AG04449 (cell line): ENCODE results near the gene CCDC171.

Experiments
- CTCF ChIA-PET: fragments of 350-600 bp; formaldehyde crosslinking; extraction: SDS; loops from one replicate; lab custom pipeline; 2021; ENCODE audit warnings: antibody characterized with exemption; lab: Yijun Ruan, JAX
- POLR2A ChIA-PET: fragments of 400-600, 350-600 bp; formaldehyde crosslinking; extraction: SDS; loops from one replicate; lab custom pipeline; 2020; ENCODE audit warnings: antibody characterized with exemption, inconsistent platforms; lab: Yijun Ruan, JAX
- DNase-seq: peaks from one replicate; pipeline ENCODE4 v3.0.0-alpha.2; 2010; ENCODE audit warnings: low read depth, low spot score
- H3K4me3 ChIP-seq: 2 replicates; pipeline ENCODE4 v1.5.1; 2011; ENCODE audit warnings: low read depth, mild to moderate bottlenecking, control low read depth, low read length
- TF ChIP-seq, protein P1 (sequence below): IDR thresholded peaks from one replicate; pipeline ENCODE4 v1.5.1; 2011; ENCODE audit warnings: mild to moderate bottlenecking, moderate library complexity, low read length, control low read depth, inconsistent platforms; ENCODE audit not compliant: insufficient read depth; ENCODE audit errors: missing control alignments

The CCDC171 gene

DNA sequence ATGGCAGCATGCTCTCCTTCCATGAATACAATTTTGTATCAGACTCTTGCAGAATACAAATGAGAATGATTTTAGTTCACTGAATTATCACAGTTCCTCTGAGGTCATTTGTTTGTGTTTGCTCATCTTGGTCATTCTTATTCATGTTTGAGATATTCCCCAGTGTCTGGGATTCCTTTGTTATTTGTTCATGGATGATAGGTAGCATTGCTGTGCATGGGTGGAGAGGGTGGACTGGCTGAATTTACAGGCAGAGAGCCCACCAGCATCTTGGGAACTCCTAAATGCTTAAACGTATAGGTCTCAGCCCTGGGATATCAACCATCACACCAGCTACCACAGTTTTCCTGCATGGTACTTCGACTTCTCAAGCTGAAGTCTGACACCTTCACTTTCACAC lies 459.8 kb downstream of the CCDC171 start:
- no peak overlapping the region for H3K4me3 ChIP-seq
- ChIA-PET CTCF (interaction anchor here (1.2 kb wide), 1 partner anchor 10 kb away, joined by 4 read pairs; no protein-coding TSS in a partner anchor), POLR2A (interaction anchor here (0.5 kb wide), 1 partner anchor 46 kb away, joined by 3 read pairs; no protein-coding TSS in a partner anchor)
- TF ChIP-seq, protein P1, sequence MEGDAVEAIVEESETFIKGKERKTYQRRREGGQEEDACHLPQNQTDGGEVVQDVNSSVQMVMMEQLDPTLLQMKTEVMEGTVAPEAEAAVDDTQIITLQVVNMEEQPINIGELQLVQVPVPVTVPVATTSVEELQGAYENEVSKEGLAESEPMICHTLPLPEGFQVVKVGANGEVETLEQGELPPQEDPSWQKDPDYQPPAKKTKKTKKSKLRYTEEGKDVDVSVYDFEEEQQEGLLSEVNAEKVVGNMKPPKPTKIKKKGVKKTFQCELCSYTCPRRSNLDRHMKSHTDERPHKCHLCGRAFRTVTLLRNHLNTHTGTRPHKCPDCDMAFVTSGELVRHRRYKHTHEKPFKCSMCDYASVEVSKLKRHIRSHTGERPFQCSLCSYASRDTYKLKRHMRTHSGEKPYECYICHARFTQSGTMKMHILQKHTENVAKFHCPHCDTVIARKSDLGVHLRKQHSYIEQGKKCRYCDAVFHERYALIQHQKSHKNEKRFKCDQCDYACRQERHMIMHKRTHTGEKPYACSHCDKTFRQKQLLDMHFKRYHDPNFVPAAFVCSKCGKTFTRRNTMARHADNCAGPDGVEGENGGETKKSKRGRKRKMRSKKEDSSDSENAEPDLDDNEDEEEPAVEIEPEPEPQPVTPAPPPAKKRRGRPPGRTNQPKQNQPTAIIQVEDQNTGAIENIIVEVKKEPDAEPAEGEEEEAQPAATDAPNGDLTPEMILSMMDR: no peak
- no peak for DNase-seq

DNA sequence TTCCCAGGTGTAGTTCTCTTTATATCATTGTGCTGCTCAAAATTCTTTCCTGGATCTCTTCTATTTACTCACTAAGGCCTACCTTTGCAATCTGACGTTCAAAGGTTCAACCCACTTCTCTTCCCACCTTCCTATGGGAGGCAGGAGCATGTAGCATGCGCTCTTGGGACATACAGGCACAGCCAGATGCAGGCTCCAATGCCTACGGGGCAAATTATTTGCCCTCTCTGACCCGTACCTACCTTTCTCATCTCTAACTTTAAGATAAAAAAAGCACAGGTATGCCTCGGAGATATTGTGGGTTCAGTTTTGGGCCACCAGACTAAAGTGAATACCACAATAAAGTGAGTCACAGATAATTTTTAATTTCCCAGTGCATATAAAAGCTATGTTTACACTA lies 460.5 kb downstream of the CCDC171 start:
- H3K4me3 ChIP-seq: no peak overlapping the region
- TF ChIP-seq, protein P1: no peak
- CTCF ChIA-PET: no interaction called here
- POLR2A ChIA-PET: no interaction called here
- no peak for DNase-seq

DNA sequence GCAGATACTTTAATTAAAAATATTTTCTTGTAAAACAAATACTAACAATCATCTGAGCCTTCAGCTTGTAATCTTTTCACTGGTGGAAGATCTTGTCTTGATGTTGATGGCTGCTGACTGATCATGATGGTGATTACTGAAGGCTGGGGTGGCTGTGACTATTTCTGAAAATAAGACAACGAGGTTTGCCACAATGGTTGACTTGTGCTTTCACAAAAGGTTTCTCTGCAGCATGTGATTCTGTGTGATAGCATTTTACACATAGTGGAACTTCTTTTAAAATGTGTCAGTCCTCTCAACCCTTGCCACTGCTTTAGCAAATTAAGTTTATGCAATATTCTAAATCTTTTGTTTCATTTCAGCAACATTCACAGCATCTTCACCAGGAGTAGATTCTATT lies 461.0 kb downstream of the CCDC171 start:
- CTCF ChIA-PET: no interaction called here
- no peak overlapping the region for H3K4me3 ChIP-seq
- no peak for DNase-seq
- POLR2A ChIA-PET: no interaction called here
- TF ChIP-seq, protein P1: no peak

DNA sequence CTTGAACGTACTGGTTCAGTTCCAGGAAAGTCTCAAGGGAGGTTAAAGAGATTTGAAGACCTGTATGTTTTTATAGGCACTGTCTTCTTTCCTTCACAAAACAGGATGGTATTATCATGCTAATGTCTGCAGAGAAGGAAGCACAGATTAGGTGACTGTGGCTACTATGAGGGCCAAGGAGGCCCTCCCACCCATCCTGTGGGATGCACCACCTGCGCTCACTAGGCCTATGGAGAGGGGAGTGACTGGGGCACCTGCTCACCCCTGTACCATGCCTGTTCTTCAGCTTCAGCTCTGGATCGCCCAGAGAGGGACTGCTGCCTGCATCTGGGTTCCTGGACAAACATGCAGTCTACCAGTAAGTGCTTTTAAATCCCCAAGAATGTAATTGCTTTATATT lies 469.4 kb downstream of the CCDC171 start:
- no peak for DNase-seq
- no peak overlapping the region for H3K4me3 ChIP-seq
- TF ChIP-seq, protein P1: no peak
- ChIA-PET CTCF (no interaction called here), POLR2A (no interaction called here)

DNA sequence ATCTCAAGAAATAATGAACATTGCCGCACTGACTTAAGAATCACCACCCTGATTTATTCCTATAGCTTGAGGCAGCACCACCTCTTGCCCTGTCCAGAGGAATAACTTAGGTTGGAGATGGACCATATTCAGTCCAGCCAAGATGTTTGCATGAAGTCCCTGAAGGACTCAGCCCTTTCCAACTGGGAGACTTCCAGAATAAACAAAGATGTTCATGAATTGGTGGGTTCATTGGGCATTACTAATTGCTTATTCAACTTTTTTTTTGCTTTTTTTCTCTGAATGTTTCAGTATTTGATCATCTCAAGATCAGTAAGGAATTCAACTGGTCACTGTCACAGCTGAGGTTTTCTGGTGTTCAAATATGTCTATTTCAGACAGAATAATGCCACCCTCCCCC lies 470.6 kb downstream of the CCDC171 start:
- POLR2A ChIA-PET: no interaction called here
- TF ChIP-seq, protein P1: no peak
- no peak overlapping the region for H3K4me3 ChIP-seq
- CTCF ChIA-PET: no interaction called here
- no peak for DNase-seq
